PC-9 (cell line): ENCODE data around the gene PTCD2. TPM values are rescaled to one million over a fixed set of nuclear protein-coding genes. Genes with fewer than 3 reads are reported as not detected.

ENCODE experiments used
- BruUV-seq: library from RNA; stranded (reverse); fragments of 400-500 nt; replicated peaks from 2 replicates; lab custom pipeline; 2021; lab: Mats Ljungman, UMichigan
- CTCF ChIA-PET: fragments of 300-600 bp; sonication (Branson Sonifier 250); formaldehyde crosslinking; loops from one replicate; lab custom pipeline; 2022; ENCODE audit warnings: antibody characterized with exemption; lab: Charles Lee
- POLR2A ChIA-PET: fragments of 300-600 bp; sonication (Branson Sonifier 250); formaldehyde crosslinking; loops from one replicate; lab custom pipeline; 2022; ENCODE audit warnings: antibody characterized with exemption; ENCODE audit not compliant: unreplicated experiment; lab: Charles Lee
- DNase-seq, 2 experiments: peaks; one replicate each; pipeline versions ENCODE4 v3.0.0 to v3.0.0-alpha.2; 2015 to 2022; ENCODE audit warnings: mixed read lengths in 1 of 2
- H2AFZ ChIP-seq: fragments of 200-600 bp; sonication (generic); 2 replicates; pipeline ENCODE4 v1.8.1; 2017; ENCODE audit warnings: antibody characterized with exemption
- H3F3A ChIP-seq: fragments of 200-600 bp; sonication (generic); 2 replicates; pipeline ENCODE4 v1.8.1; 2017; ENCODE audit warnings: antibody characterized with exemption, mild to moderate bottlenecking, low read depth; ENCODE audit not compliant: insufficient read depth
- H3K27ac ChIP-seq: fragments of 200-600 bp; sonication (generic); 2 replicates; pipeline ENCODE4 v1.6.1; 2016; ENCODE audit warnings: mixed run types
- H3K27me3 ChIP-seq: fragments of 200-600 bp; sonication (generic); 2 replicates; pipeline ENCODE4 v1.6.1; 2016; ENCODE audit warnings: low read depth, mixed run types; ENCODE audit not compliant: insufficient read depth
- H3K36me3 ChIP-seq: fragments of 200-600 bp; sonication (generic); 2 replicates; pipeline ENCODE4 v1.6.1; 2016; ENCODE audit warnings: low read depth, mixed run types
- H3K4me1 ChIP-seq: fragments of 200-600 bp; sonication (generic); replicated peaks from 2 replicates; pipeline ENCODE4 v1.6.1; 2016; ENCODE audit warnings: mixed run types; ENCODE audit not compliant: insufficient read depth
- H3K4me2 ChIP-seq: fragments of 200-600 bp; sonication (generic); 2 replicates; pipeline ENCODE4 v1.6.1; 2017; ENCODE audit warnings: mixed run types
- H3K4me3 ChIP-seq: fragments of 200-600 bp; sonication (generic); 2 replicates; pipeline ENCODE4 v1.6.1; 2016; ENCODE audit warnings: mixed run types
- H3K79me2 ChIP-seq: fragments of 200-600 bp; sonication (generic); 2 replicates; pipeline ENCODE4 v1.6.1; 2017; ENCODE audit warnings: low read depth, mixed run types
- H3K9me2 ChIP-seq: fragments of 200-600 bp; sonication (generic); 2 replicates; pipeline ENCODE4 v1.8.1; 2017; ENCODE audit warnings: mild to moderate bottlenecking; ENCODE audit not compliant: insufficient read depth
- H3K9me3 ChIP-seq: fragments of 200-600 bp; sonication (generic); 2 replicates; pipeline ENCODE4 v1.8.1; 2016; ENCODE audit warnings: low read depth; ENCODE audit not compliant: insufficient read depth
- H4K20me1 ChIP-seq: fragments of 200-600 bp; sonication (generic); 2 replicates; pipeline ENCODE4 v1.8.1; 2017; ENCODE audit not compliant: insufficient read depth
- CTCF ChIP-seq: fragments of 200-600 bp; sonication (generic); conservative IDR thresholded peaks from 2 replicates; pipeline ENCODE4 v1.6.1; 2017; ENCODE audit warnings: mixed run types, antibody characterized with exemption, mild to moderate bottlenecking, moderate library complexity
- EZH2 ChIP-seq: fragments of 200-600 bp; sonication (generic); IDR thresholded peaks from 2 replicates; pipeline ENCODE4 v1.8.0; 2017; ENCODE audit warnings: antibody characterized with exemption, low read depth
- intact Hi-C: fragments of 100-400 bp; cut with micrococcal nuclease; formaldehyde crosslinking; loops from one replicate; pipeline ENCODE4 v1.10.0; 2022; ENCODE audit not compliant: unreplicated experiment
- total RNA-seq: library from RNA; stranded (reverse); gene quantifications from 2 replicates; pipeline ENCODE4 v1.2.3, GENCODE V29; 2021

Gene PTCD2
- total RNA-seq, 1 experiment from 2014 or later: 15.5 TPM

GRCh38 chr5:72407541-72407940 is 87.4 kb downstream of the PTCD2 start:
- no peaks in the 10 kb centered on the region; the same call in 1 of the 2 replicates for H3K9me3 ChIP-seq
- ChIA-PET POLR2A (no interaction called here), CTCF (no interaction called here)
- no TSS peak for BruUV-seq
- H4K20me1 ChIP-seq: no peaks in the 10 kb centered on the region
- no peaks in the 10 kb centered on the region for H3K79me2 ChIP-seq
- no peak for DNase-seq
- intact Hi-C loops: no loop called here
- H3K9me2 ChIP-seq: no peaks in the 10 kb centered on the region
- H3K4me1 ChIP-seq: peaks cover 14% of the 10 kb centered on the region
- no peak overlapping the region for H3K4me3 ChIP-seq
- H3K27ac ChIP-seq: no peak overlapping the region
- H3K4me2 ChIP-seq: no peak overlapping the region
- no peaks in the 10 kb centered on the region for H3K27me3 ChIP-seq
- no peak for TF ChIP-seq CTCF
- no peak for TF ChIP-seq EZH2
- no peaks in the 10 kb centered on the region for H3K36me3 ChIP-seq
- H2AFZ ChIP-seq: no peak overlapping the region; the same call in 1 of the 2 replicates
- peaks cover 5% of the 10 kb centered on the region; the same call in 1 of the 2 replicates for H3F3A ChIP-seq

DNA sequence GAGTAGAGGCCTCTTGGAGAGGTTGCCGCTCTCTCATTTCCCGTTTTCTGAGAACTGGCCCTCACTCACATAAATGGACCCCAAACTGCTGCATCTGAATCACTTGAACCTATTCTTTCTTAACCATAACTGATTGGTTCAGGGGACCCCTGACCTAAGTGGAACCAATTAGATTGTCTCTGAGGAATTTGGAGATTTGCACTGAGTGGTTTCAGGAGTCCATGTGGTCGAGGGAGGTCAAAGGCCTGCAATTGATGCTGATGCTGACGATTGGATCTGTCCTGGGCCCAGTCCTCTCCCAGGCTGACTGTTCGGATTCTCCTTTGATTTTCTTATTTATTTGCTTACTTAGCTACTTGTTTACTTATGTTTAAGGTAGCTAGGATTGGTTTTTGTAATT is 88.0 kb downstream of the PTCD2 start:
- no TSS peak for BruUV-seq
- Histone ChIP-seq H3K36me3 (no peaks in the 10 kb centered on the region), H3K27me3 (no peaks in the 10 kb centered on the region), H3K27ac (no peak overlapping the region), H3F3A (peaks cover under 1% of the 10 kb centered on the region; the same call in 1 of the 2 replicates), H2AFZ (no peak overlapping the region), H3K4me3 (no peak overlapping the region), H3K4me1 (peaks cover 8% of the 10 kb centered on the region), H4K20me1 (no peaks in the 10 kb centered on the region), H3K9me2 (no peaks in the 10 kb centered on the region), H3K4me2 (no peak overlapping the region), H3K79me2 (no peaks in the 10 kb centered on the region), H3K9me3 (no peaks in the 10 kb centered on the region; the same call in 1 of the 2 replicates)
- ChIA-PET POLR2A (no interaction called here), CTCF (no interaction called here)
- TF ChIP-seq EZH2 (no peak), CTCF (no peak)
- intact Hi-C loops: no loop called here
- no peak for DNase-seq

DNA sequence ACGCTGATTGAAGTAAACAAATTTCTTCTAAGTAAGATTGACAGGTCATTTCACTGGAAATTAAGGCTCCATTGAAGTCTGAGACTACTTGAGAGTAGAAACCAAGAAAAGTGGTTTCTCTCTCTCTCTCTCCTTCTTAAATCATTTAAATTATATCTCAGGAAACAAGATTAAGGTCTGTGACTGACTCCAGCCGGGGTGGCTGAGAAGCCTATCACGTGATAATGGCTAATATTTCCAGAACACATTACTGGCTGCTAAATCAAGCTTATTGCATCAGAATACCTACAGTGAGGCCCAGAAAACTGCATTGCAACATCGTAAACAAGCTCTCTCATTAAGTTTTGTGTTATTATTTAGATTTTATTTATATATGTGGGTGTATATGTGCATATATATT is 88.4 kb downstream of the PTCD2 start:
- no peak overlapping the region for H2AFZ ChIP-seq
- ChIA-PET CTCF (no interaction called here), POLR2A (no interaction called here)
- H4K20me1 ChIP-seq: no peaks in the 10 kb centered on the region
- BruUV-seq: no TSS peak
- peaks cover 8% of the 10 kb centered on the region for H3K4me1 ChIP-seq
- TF ChIP-seq EZH2: no peak
- TF ChIP-seq CTCF: no peak
- DNase-seq: no peak
- H3K79me2 ChIP-seq: no peaks in the 10 kb centered on the region
- no peak overlapping the region for H3K4me3 ChIP-seq
- H3K9me2 ChIP-seq: no peaks in the 10 kb centered on the region
- H3K27ac ChIP-seq: no peak overlapping the region
- no peaks in the 10 kb centered on the region for H3F3A ChIP-seq
- intact Hi-C loops: no loop called here
- H3K36me3 ChIP-seq: no peaks in the 10 kb centered on the region
- H3K9me3 ChIP-seq: no peaks in the 10 kb centered on the region; the same call in 1 of the 2 replicates
- H3K4me2 ChIP-seq: no peak overlapping the region
- H3K27me3 ChIP-seq: no peaks in the 10 kb centered on the region
